COLO829 (cell line): Measurements from ENCODE around the gene TMEM269.

ENCODE experiments used
- DNase-seq: peaks from one replicate; pipeline ENCODE4 v3.0.0; 2012; ENCODE audit warnings: low spot score

Gene TMEM269

GRCh38 chr1:42849944-42850343, 65.2 kb downstream of the TMEM269 start:
- DNase-seq = no peak
